SIG-M5 (cell line): Measurements from ENCODE around the gene CAPN13.

Experiments
- DNase-seq: peaks from one replicate; lab custom pipeline; 2025; lab: John Stamatoyannopoulos, UW

Gene CAPN13

DNA sequence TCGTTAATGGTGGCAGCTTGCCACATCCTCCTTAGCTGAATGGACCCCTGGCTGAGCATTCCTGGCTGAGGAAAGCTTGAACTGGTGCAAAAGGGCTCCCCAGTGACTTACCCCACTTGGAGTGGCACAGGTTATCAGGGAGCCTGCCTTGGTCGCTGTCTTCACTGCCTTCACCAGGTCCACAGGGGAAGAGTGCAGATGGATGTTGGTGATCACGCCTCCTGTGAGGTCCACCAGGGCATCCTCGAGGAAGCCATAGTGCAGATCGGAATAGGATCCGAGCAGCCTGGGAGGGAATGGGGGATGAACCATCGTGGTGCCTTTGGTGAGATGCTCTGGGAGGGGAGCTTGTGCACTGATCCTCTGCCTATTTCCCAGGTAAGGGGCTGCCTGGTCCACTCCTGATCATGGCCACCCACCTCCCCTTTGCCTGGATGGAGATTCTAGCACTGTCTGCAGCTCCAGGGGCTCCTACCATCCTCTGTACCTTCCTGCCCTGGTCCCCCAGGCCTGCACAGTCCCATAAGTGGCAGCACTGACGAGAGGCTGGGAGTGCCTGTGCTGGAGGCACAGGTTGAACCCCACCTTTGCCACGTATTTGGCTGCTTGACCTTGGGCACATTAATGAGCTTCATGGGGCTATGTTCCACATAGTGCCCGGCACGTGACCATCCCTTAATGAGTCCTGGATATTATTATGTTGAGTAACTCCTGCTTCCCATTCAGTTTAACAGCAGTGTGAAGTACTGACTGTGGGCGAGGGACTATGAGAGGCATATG lies 43.0 kb downstream of the CAPN13 start:
- no peak for DNase-seq

DNA sequence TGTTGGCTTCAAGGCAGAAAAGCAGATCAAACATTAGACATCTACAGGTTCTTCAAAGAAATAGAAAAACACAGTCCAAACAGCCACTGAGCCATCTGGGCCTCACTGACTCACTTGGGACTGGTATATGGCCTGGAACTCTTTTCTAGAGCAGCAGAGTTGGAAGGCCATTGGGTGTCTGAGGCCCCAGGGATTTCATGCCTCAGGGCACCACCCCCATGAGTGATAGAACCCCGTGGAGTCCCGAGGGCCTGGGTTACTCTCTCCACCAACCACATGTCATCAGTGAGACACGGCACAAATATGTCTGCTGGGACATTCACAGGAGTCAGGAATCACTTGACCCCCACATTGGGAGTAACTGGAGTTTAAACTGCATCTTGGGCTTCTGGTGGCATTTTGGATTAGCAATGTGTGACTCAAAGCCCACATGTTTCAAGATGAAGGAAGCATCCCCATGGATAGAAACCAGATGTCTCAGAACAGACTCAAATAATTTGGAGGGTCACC lies 44.0 kb downstream of the CAPN13 start:
- no peak for DNase-seq

DNA sequence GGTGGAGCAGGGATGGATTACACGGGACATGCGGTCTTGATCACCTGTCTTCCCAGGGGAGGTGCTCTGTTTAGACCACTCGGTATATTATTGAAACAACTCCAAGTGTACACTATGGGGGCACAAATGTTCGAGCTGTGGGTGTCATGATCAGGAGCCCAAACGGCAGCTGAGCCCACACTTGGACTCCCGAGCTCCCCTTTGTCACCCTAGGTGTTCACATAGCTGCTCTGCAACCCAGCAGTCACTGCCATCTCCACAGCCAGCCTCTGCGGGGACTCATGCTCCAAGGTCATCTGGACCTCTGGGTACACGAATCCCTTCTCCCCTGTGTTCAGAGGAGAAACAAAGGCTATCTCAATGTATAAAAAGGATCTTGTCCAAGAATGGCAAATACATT lies 46.0 kb downstream of the CAPN13 start:
- DNase-seq = no peak

DNA sequence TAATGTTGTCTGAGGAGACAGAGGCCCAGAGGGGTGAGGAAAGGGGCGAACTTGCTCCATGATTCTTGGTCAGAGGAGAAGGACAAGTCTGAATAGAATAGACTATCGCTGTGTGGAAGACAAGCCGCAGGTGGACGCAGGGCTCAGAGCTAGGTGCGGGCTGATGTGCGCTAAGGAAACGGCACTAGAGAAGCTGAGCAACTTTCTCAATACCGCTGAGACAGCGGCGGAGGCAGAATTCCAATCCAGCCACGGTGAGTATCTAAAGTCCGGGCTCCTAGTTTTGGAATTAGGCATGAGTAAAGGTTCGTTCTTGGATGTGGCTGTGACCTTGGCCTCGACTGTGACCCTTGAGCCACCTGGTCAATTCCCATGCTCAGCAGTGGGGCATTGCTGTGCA lies 47.8 kb downstream of the CAPN13 start:
- no peak for DNase-seq

DNA sequence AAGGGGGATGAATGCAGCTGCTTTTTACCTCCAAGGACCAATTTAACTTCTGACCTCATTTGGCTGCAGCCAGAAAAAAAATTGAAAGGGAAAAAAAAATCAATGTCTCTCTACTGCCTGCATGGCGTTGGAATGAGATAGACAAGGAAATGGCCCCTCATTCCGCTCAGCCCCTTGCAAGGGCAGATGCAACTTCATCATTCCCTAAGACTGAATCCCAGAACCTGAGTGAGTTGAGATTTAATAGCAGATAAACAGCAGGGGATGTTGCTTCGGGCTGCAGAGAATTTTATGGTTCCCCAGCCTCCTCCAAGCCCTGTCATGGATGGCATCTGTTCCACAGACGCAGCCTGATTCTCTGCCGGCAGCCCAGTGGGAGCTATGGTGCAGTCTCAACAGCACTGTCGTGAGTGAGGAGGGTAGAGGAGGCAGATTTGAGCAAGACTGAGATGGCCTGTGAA lies 49.0 kb downstream of the CAPN13 start:
- no peak for DNase-seq

DNA sequence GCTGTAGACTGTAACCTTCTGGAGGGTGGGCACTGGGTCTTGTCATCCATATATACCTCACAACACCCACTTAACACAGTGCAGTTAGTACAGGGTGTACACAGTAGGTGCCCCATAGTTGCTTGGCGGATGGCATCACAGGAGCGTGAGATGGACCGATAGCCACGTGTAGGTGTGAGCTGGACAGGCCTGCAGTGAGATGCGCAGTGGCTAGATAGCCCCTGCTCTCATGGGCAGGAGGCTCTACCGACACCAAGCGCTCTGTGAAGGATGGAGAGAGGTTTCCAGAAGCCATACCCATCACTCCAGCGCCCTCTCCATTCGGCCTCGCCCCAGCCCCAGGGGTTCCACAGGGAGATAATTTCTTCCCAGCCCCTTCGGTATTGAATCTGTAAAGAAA lies 49.5 kb downstream of the CAPN13 start:
- no peak for DNase-seq

DNA sequence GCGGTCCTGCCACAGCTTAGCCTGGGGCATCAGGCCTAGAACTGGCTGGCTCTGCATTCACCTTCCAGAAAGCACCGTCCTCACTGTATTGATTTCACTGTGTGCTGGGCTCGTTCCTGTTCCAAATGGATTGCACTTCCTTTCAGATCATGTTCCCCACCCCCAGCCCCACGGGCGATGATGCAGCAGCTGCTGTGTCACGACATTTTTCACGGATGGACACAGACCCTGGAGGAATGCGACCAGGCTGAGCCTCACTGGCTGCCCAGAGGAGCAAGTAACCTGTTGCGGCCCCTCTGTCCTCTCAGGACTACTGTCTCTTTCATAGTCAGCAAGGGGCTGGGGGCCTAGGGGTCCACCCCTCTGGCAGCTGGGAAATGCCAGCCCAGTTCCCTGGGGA lies 50.3 kb downstream of the CAPN13 start:
- no peak for DNase-seq

DNA sequence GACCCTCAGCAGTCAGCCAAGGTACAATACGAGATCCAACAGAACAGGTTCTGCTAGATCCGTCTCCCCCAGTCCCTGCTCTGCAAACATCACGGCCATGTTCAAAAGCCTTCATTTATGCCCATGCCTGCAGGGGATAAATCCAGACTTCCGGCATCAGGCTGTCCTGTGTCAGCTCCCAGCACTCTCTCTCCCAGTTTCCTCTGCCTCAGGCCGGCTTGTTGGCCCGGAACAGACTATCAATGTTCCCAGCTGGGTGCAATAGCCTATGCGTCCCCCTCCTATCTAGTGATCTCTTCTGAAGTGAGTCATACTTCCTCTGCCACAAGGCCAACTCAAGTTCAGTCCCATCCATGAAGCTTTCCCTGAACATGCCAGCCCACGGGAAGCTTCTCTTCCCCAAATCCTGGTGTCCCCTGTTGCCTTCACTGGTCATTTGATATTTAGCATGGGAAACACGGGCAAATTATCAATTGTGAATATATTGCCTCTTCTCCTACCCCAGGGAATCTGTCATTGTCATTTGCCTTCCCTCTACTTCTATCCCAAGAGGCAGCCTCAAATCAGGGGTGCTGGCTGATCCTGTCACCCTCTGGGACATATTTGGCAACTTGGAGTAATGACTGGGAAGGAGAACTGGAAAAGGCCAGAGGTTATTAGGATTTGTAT lies 51.1 kb downstream of the CAPN13 start:
- no peak for DNase-seq

DNA sequence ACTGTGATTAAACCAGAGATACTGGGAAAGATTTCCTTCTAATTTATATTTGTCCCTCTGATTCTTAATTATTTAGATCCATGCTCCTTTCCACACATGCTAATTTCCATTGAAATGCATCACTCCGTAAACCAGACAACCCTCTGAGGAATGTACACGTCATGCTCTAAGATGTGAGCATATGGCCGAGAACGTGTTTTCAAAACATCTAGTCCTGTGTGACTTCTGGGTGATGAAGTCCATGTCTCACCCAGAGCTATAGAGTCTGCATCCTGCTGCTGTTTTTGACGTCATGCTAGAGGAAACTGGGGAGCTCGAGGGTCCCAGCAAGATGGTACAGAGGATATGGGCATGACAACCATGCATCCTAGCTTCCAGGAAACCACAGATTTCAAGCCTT lies 53.6 kb downstream of the CAPN13 start:
- no peak for DNase-seq

DNA sequence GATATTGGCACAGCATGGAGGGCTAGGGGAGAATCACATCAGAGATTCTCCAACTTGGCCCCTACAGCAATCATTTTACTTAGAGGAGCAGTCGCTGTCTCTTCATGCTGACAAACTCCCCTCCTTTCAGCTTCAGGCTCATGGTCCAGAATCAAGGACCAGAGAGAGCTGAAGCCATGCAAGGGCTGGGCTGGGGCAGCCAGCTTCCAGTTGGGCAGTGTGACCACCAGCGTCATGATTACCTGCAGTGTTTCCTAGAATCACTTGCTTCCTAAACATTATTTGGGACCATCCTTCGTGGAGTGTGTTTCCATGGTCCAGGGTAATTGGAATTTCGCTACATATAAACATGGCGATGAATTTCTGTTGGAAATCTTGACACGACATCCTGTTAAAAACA lies 54.4 kb downstream of the CAPN13 start:
- no peak for DNase-seq

DNA sequence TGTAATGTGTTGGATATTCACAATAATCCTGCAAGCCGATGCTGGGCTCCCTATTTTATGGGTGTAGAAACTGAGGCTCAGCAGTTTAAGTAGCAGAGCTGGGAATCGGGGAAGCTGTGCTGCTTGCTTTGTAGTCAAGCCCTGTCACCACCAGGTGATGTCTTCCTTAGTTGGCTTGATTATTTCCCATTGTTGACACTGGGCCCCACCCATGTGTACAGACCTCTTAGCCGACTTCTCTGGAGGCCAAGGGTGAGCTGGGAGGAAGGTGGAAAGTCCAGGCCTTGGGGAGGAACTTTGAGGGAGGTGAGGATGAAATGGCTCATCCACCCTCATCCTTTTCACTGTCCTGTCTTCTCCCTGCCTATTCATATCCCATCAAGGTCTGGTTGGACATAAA lies 60.0 kb downstream of the CAPN13 start:
- DNase-seq = no peak

DNA sequence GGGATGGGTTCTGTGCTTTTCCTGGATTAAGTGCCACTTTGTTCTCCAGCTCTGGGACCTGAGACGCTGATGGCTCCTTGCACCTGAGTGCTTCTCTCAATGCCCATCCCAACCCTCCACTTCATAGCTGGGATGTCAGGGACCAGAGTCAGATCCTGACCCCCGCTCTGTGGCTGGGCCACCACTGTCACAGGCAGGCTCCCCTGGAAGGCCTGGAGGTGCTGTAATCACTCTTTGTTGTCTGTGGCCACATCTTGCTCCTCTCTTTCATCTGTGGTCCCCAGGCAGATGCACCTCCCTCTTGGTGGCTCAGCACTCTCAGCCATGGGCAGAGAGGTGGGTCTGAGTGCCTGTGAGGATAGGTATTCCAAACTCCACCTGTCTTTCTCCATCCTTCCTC lies 62.4 kb downstream of the CAPN13 start:
- no peak for DNase-seq

DNA sequence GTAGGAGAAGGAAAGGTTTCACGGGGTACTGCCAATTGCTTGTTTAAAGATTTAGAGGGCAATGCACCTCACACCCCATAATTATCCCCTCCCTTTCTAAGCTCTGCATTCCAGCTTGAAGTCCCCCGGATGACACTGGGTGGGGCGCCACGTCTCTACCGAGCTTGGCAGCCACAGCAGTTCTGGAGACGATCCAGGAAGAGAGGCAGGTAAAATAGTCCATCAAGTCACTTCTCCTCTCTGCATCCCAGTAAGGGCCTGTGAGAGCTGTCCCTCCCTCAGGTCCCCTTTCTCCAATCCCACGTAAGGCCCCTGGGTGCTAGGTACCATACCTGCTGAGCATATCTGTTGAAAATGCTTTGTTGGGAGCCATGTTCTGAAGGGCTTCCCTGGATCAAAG lies 65.7 kb downstream of the CAPN13 start:
- no peak for DNase-seq

DNA sequence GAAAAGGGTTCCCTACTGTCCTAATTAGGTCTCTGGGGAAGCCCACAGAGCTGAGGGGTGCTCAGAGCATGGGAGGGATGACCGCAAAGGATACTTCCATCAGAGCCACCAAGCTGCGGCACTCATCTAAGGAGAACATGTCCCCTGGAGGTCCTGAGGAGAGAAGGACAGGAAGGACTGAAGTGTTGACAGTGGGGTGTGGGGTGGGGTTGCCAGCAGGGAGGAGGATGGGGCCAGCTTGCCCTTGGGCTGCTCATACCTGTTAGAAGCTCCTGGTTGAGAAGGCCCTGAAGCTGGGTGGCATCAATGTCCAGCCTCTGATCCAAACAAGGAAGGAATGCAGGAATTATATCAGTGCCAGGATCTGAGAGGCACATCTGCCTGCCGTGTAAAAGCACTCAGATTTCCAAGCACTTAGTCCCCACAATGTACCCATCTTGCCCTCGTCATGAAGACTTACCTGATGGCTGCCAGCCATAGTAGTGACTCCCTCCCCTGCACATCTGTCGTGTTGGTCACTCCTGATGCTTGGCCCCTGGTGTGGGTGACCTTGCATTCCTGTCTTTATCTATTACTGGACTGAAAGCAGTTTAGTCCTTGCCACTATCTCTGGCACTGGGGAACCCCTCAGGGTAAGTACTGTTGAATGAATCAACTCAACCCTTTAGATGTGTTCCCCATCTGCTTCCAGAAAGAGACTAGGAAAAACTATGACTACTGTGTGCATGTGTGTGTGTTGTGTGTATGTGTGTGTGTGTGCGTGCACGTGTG lies 68.9 kb downstream of the CAPN13 start:
- no peak for DNase-seq

DNA sequence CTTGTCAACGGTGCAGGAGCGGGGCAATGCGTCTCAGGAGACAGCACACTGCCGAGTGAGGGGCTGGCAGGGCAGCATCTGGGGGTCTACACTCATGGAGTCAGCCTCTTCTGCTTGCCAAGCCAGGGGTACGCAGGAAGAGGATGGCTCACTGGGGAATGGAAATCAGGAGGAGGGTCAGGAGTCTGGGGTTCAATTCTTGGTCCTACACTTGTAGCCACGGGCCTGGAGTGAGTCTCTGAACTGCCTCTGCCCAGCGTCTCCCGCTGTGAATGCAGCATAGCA lies 70.0 kb downstream of the CAPN13 start:
- DNase-seq = no peak

DNA sequence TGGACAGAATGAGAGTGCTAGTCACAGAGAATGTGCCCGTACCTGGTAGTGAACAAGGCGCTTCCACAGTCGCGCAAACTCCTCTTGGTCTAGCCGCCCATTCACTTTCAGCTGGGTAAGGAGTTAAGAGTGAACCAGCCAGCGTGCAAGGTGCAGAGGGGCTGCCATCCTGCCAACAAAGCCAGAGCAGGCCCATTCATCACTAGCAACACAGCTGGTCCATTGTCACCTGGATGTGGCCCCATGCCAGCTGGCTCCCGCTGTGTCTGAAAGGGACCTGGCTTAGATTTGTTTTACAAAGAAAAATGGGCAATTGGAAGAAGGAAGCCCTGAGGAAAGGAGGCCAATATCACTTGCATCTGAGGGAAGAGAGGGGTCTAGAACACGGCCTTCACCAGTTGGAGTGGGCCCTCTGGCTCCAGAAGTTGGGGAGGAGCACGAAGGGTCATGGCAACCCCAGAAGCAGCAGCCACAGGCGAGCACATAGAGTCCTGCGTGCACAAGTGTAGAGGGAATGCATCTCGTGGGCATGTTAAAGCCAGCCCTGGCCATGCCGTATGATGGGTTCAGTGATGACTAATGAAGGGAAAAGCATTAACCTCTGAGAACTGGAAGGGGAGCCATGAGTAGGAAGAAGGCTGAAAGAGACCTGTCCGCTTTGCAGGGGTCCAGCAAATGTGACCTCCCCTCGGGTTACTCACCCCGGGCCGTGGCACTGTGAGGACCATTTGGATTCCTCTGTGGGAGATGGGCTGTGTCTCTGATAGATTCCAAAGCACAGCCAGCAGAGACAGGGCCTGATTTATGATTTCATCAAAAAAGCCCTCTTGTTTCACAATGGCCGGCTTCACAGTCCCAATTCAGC lies 70.6 kb downstream of the CAPN13 start:
- DNase-seq = no peak

DNA sequence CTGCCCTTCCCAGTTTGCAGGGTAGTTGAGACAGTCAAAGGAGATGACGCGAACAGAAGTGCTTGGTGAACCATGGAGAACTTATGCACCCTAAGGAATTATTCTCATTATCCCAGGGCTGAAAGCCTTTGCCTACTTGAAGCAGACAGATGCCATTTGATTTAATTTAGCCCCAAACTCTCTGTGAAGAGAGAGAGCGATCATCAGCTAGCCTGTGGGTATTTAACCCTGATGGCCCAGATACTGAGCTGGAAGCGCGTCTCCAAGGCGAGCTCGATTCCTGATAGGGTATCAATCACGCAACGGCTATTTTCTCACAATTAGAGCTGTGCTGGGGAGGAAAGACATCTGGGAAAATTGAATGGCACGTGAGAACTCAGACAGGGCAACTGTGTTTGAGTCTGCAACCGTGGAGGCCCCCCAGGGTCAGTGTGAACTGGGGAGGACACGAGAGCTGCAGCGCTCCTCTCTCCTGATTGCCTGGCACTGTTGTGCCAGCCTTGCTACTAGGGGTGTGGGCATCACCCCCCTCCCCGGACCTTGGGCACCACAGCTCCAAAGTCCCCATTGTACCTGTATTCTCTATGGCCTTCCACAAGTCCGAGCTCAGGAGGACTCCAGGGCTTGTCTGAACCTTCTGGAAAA lies 73.2 kb downstream of the CAPN13 start:
- no peak for DNase-seq

DNA sequence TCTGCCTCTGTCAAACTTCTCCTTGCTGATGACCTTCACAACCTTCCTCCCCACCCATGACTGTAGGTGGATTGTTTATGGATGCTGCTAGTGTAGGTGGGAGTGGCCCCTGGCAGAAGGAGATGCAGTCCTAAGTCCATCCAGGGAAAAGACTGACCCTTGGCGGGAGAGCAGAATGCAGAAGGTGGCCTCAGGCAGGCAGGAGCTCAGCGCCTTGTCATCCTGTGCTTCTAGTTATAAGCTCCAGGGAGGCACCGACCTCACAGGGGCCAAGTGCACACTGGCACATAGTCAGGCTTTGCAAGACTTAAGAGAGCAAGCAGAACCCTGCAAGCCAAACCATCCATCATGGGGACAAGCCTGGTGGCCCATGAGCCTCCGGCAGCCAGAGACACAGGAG lies 74.4 kb downstream of the CAPN13 start:
- DNase-seq = no peak

DNA sequence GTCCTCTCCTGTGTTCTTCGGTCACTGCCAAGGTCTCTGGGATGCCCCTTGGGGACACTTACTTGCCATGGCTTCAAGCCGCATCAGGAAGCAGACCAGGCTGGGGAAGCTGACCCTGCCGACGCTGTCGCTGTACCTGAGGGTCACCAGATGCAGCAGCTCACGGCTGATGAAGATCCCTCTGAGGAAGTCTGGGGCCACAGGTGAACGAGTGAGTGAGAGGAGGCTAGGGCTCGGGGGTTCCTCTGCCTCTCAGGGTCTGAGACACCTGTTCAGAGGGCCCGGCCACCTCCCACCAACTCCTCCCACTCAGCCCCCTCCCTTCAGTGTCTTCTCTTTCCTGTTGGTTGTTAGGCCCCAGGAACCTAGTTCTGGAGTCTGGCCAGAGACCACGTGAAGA lies 74.9 kb downstream of the CAPN13 start:
- no peak for DNase-seq

DNA sequence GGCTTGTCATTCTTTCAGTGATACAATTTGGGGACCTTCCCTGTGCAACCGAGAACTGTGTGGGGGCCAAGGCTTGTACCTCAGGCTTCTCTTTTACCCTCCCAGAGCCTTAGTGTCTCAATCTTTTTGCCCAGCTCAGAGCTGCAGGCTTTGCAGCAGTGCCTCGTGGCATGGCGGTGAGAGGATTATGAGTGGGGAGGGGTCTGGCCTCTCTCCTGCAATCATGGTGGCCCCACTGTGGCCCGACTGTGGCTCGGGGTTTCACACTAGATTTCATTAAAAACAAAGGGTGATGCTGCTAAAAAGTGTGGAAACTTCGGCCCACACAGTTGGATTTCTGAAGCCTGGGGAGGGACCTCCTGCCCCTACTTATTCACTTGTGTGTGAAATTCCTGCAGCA lies 75.5 kb downstream of the CAPN13 start:
- no peak for DNase-seq
